Hindlimb muscle (tissue), 1 donor: ENCODE results near the gene PTPN20. TPM values are rescaled to one million over a fixed set of nuclear protein-coding genes. Genes with fewer than 3 reads are reported as not detected.

Experiments used
- DNase-seq: peaks from one replicate; pipeline ENCODE4 v3.0.0-alpha.2; 2013
- polyA plus RNA-seq: library from polyadenylated mRNA; unstranded; fragments of 120-200 nt; gene quantifications from one replicate; pipeline ENCODE4 v1.2.1, GENCODE V29; 2013; ENCODE audit not compliant: insufficient read length

Gene PTPN20
- polyA plus RNA-seq, 1 donor, result 1.2 TPM

- no peak for DNase-seq
These were observed 138.0 kb downstream of the PTPN20 start for GRCh38 chr10:47049056-47049851.

- DNase-seq, result no peak
These were observed 138.7 kb downstream of the PTPN20 start for GRCh38 chr10:47049906-47050305.

GRCh38 chr10:47050618-47051455 lies 139.6 kb downstream of the PTPN20 start:
- DNase-seq, result no peak

- DNase-seq, result no peak
These were observed 140.6 kb downstream of the PTPN20 start for GRCh38 chr10:47051741-47052238.
